Cerebellar nuclear complex (tissue), 1 donor: ENCODE results near the gene NDUFV1.
"Not testable (repeated sequence)": the region's sequence is repeated elsewhere in the genome, so short reads cannot be mapped to it uniquely, and the experiment has no call there.

ENCODE experiments used
- DNase-seq, 2 experiments: peaks; one replicate each; lab custom pipeline; 2025; lab: John Stamatoyannopoulos, UW

Gene NDUFV1

GRCh38 chr11:67627812-67628624 is 21.3 kb downstream of the NDUFV1 start:
- no peak for DNase-seq

- no peak for DNase-seq
Observed at GRCh38 chr11:67628710-67629385, 22.1 kb downstream of the NDUFV1 start.

GRCh38 chr11:67629386-67630227 is 22.9 kb downstream of the NDUFV1 start, which contains the start of gene NUDT8:
TSS of gene NUDT8 (minus strand) at chr11:67629937. CDS start at chr11:67629911, 26 bp downstream.
- peak in 1 of 2 experiments; percentile 53 for DNase-seq

- peak; percentile 77 to 83 for DNase-seq
Observed at GRCh38 chr11:67630228-67630942, 23.6 kb downstream of the NDUFV1 start.

GRCh38 chr11:67630943-67631331 is 24.2 kb downstream of the NDUFV1 start:
- no peak for DNase-seq

- no peak for DNase-seq
Observed at GRCh38 chr11:67631411-67631810, 24.7 kb downstream of the NDUFV1 start.

GRCh38 chr11:67631853-67632174 is 25.1 kb downstream of the NDUFV1 start:
- no peak for DNase-seq

GRCh38 chr11:67632175-67632981 is 25.6 kb downstream of the NDUFV1 start:
- no peak for DNase-seq

- DNase-seq, result no peak
Observed at GRCh38 chr11:67632982-67633755, 26.4 kb downstream of the NDUFV1 start.

- no peak for DNase-seq
Observed at GRCh38 chr11:67633758-67634365, 27.1 kb downstream of the NDUFV1 start.

- DNase-seq, result no peak
Observed at GRCh38 chr11:67634366-67635230, 27.9 kb downstream of the NDUFV1 start.

- DNase-seq, result no peak
Observed at GRCh38 chr11:67635231-67635521, 28.4 kb downstream of the NDUFV1 start.

GRCh38 chr11:67636962-67637361 is 30.2 kb downstream of the NDUFV1 start:
- no peak for DNase-seq

- DNase-seq, result not testable (repeated sequence)
Observed at GRCh38 chr11:67637441-67637840, 30.7 kb downstream of the NDUFV1 start.

- no peak for DNase-seq
Observed at GRCh38 chr11:67638535-67639437, 32.0 kb downstream of the NDUFV1 start.

- DNase-seq, result no peak
Observed at GRCh38 chr11:67639438-67639859, 32.7 kb downstream of the NDUFV1 start, which contains the start of gene TBX10. TSS of gene TBX10 (minus strand) at chr11:67639763. CDS start at chr11:67639472, 291 bp downstream.

GRCh38 chr11:67640021-67640757 is 33.5 kb downstream of the NDUFV1 start:
- no peak for DNase-seq
